Natural killer cell (primary cell): ENCODE measurements around the gene ARAP1. TPM values are rescaled to one million over a fixed set of nuclear protein-coding genes. Genes with fewer than 3 reads are reported as not detected.

Experiments used
- ATAC-seq, 3 donors: fragments of 150-1000 bp in 2 of 3; fragments of 200-7000 bp in 1 of 3; cut with Tn5 transposase; 1 replicate in 1 of 3; 2 replicates in 2 of 3; pipeline ENCODE4 v1.10.0; 2021; ENCODE audit warnings: mild to moderate bottlenecking in 2 of 3, moderate library complexity in 2 of 3
- DNase-seq, 2 donors: peaks; one replicate each; pipeline versions ENCODE4 v3.0.0 to v3.0.0-alpha.2; 2013 to 2021; ENCODE audit warnings: mixed read lengths in 1 of 2
- H3K27ac ChIP-seq: one replicate; pipeline ENCODE4 v1.5.1; 2013; ENCODE audit warnings: mild to moderate bottlenecking, low read length
- H3K27me3 ChIP-seq: one replicate; pipeline ENCODE4 v1.6.1; 2013; ENCODE audit warnings: low read length; ENCODE audit not compliant: control insufficient read depth, insufficient read depth
- H3K36me3 ChIP-seq: one replicate; pipeline ENCODE4 v1.6.1; 2013; ENCODE audit warnings: low read length; ENCODE audit not compliant: control insufficient read depth, insufficient read depth
- H3K4me1 ChIP-seq: one replicate; pipeline ENCODE4 v1.6.1; 2013; ENCODE audit warnings: low read length; ENCODE audit not compliant: control insufficient read depth, insufficient read depth
- H3K4me3 ChIP-seq: one replicate; pipeline ENCODE4 v1.5.1; 2013; ENCODE audit warnings: low read length
- H3K9me3 ChIP-seq: one replicate; pipeline ENCODE4 v1.6.1; 2013; ENCODE audit warnings: low read length; ENCODE audit not compliant: control insufficient read depth, insufficient read depth
- H3K27ac Mint-ChIP-seq, 2 donors: one replicate each; pipeline ENCODE4 v1.8.0; 2022; ENCODE audit warnings: mild to moderate bottlenecking in 2 of 2, mixed read lengths in 2 of 2, moderate library complexity in 1 of 2
- H3K27me3 Mint-ChIP-seq, 2 donors: one replicate each; pipeline ENCODE4 v1.8.0; 2022; ENCODE audit warnings: low read depth in 2 of 2, mixed read lengths in 2 of 2
- H3K36me3 Mint-ChIP-seq: one replicate; pipeline ENCODE4 v1.8.0; 2022; ENCODE audit warnings: mixed read lengths
- H3K4me1 Mint-ChIP-seq, 2 donors: one replicate each; pipeline ENCODE4 v1.8.0; 2022; ENCODE audit warnings: mixed read lengths in 2 of 2
- H3K4me3 Mint-ChIP-seq: one replicate; pipeline ENCODE4 v1.8.0; 2022; ENCODE audit warnings: mild to moderate bottlenecking, moderate library complexity, mixed read lengths
- H3K9me3 Mint-ChIP-seq, 2 donors: one replicate each; pipeline ENCODE4 v1.8.0; 2022; ENCODE audit warnings: mixed read lengths in 2 of 2
- CTCF ChIP-seq: fragments of 200-600 bp; IDR thresholded peaks from one replicate; pipeline ENCODE4 v1.8.0; 2022; ENCODE audit warnings: antibody characterized with exemption
- WGBS: methylation state at CpG from one replicate; pipeline ENCODE4 v1.1.7; 2013; ENCODE audit warnings: missing lambda C conversion rate; ENCODE audit not compliant: insufficient coverage; 5-methylcytosine and 5-hydroxymethylcytosine counted together
- intact Hi-C: fragments of 100-400 bp; cut with micrococcal nuclease; formaldehyde crosslinking; loops from one replicate; pipeline ENCODE4 v1.14.2; 2022
- total RNA-seq, 4 donors: library from RNA; stranded (reverse); fragments of 120-200 nt in 1 of 4; gene quantifications; one replicate each; pipeline versions ENCODE4 v1.2.3 to v1.2.4, GENCODE V29; 2013 to 2022

The ARAP1 gene
- total RNA-seq, 3 donors from 2014 or later (not counting 1 experiment from before 2014, with no cell fraction given), result 293 to 327 (median 296) TPM

GRCh38 chr11:72648384-72649136, 103.6 kb downstream of the ARAP1 start:
- no peak for TF ChIP-seq CTCF
- no peaks in the 10 kb centered on the region for H3K9me3 ChIP-seq
- Mint-ChIP-seq H3K27ac (no peak overlapping the region), H3K4me1 (peaks cover 0 to 4% of the 10 kb centered on the region in 2 donors), H3K36me3 (no peaks in the 10 kb centered on the region), H3K27me3 (peaks cover 0 to 11% of the 10 kb centered on the region in 2 donors), H3K9me3 (no peaks in the 10 kb centered on the region), H3K4me3 (no peak overlapping the region)
- DNase-seq (no peak), ATAC-seq (no peak)
- H3K4me3 ChIP-seq, result no peak overlapping the region
- no peaks in the 10 kb centered on the region for H3K27me3 ChIP-seq
- H3K4me1 ChIP-seq, result peaks cover under 1% of the 10 kb centered on the region
- H3K36me3 ChIP-seq, result no peaks in the 10 kb centered on the region
- intact Hi-C loops, result no loop called here
- H3K27ac ChIP-seq, result no peak overlapping the region
- WGBS, result 83% methylated on average over 7 of the region's 7 CpGs

GRCh38 chr11:72647882-72648281, 104.3 kb downstream of the ARAP1 start:
- Histone ChIP-seq H3K9me3 (no peaks in the 10 kb centered on the region), H3K4me3 (no peak overlapping the region), H3K27ac (no peak overlapping the region), H3K36me3 (no peaks in the 10 kb centered on the region), H3K4me1 (peaks cover 7% of the 10 kb centered on the region), H3K27me3 (no peaks in the 10 kb centered on the region)
- H3K27ac Mint-ChIP-seq, result no peak overlapping the region
- no peak for DNase-seq
- no peaks in the 10 kb centered on the region for H3K9me3 Mint-ChIP-seq
- peaks cover 0 to 9% of the 10 kb centered on the region in 2 donors for H3K27me3 Mint-ChIP-seq
- no peak overlapping the region for H3K4me3 Mint-ChIP-seq
- intact Hi-C loops, result no loop called here
- 90% methylated on average over 4 of the region's 4 CpGs for WGBS
- no peaks in the 10 kb centered on the region for H3K36me3 Mint-ChIP-seq
- TF ChIP-seq CTCF, result no peak
- peaks cover 0 to 7% of the 10 kb centered on the region in 2 donors for H3K4me1 Mint-ChIP-seq
- no peak for ATAC-seq

- Histone ChIP-seq H3K27me3 (peaks cover 4% of the 10 kb centered on the region), H3K36me3 (no peaks in the 10 kb centered on the region), H3K4me1 (peaks cover 19% of the 10 kb centered on the region), H3K4me3 (no peak overlapping the region), H3K9me3 (no peaks in the 10 kb centered on the region), H3K27ac (no peak overlapping the region)
- Mint-ChIP-seq H3K9me3 (no peaks in the 10 kb centered on the region), H3K27ac (no peak overlapping the region), H3K36me3 (no peaks in the 10 kb centered on the region), H3K4me3 (no peak overlapping the region), H3K27me3 (peaks cover 0 to 9% of the 10 kb centered on the region in 2 donors), H3K4me1 (peaks cover 0 to 7% of the 10 kb centered on the region in 2 donors)
- no peak for ATAC-seq
- TF ChIP-seq CTCF, result no peak
- WGBS, result 76% methylated on average over 2 of the region's 2 CpGs
- intact Hi-C loops, result no loop called here
- DNase-seq, result no peak
These were observed 105.7 kb downstream of the ARAP1 start for GRCh38 chr11:72646472-72646871.

- no peak overlapping the region for H3K27ac Mint-ChIP-seq
- no peaks in the 10 kb centered on the region for H3K36me3 ChIP-seq
- intact Hi-C loops, result no loop called here
- peaks cover 19% of the 10 kb centered on the region for H3K4me1 ChIP-seq
- peak overlapping the region; percentile 63 for H3K4me3 Mint-ChIP-seq
- no peaks in the 10 kb centered on the region for H3K9me3 Mint-ChIP-seq
- ATAC-seq (no peak), DNase-seq (no peak)
- peaks cover 0 to 9% of the 10 kb centered on the region in 2 donors for H3K27me3 Mint-ChIP-seq
- H3K9me3 ChIP-seq, result no peaks in the 10 kb centered on the region
- H3K27me3 ChIP-seq, result peaks cover 8% of the 10 kb centered on the region
- H3K4me1 Mint-ChIP-seq, result peaks cover 0 to 7% of the 10 kb centered on the region in 2 donors
- WGBS, result 94% methylated on average over 3 of the region's 3 CpGs
- H3K36me3 Mint-ChIP-seq, result no peaks in the 10 kb centered on the region
- no peak overlapping the region for H3K27ac ChIP-seq
- TF ChIP-seq CTCF, result no peak
- H3K4me3 ChIP-seq, result no peak overlapping the region
These were observed 106.2 kb downstream of the ARAP1 start for GRCh38 chr11:72646024-72646423.
